GM19043 (cell line): ENCODE measurements around the gene MUC5AC.
"Not testable (repeated sequence)": the region's sequence is repeated elsewhere in the genome, so short reads cannot be mapped to it uniquely, and the experiment has no call there.

Experiments
- ATAC-seq: cut with Tn5 transposase; IDR thresholded peaks from one replicate; pipeline ENCODE4 v1.9.1; 2021; ENCODE audit warnings: low read depth; ENCODE audit not compliant: unreplicated experiment

MUC5AC gene

DNA sequence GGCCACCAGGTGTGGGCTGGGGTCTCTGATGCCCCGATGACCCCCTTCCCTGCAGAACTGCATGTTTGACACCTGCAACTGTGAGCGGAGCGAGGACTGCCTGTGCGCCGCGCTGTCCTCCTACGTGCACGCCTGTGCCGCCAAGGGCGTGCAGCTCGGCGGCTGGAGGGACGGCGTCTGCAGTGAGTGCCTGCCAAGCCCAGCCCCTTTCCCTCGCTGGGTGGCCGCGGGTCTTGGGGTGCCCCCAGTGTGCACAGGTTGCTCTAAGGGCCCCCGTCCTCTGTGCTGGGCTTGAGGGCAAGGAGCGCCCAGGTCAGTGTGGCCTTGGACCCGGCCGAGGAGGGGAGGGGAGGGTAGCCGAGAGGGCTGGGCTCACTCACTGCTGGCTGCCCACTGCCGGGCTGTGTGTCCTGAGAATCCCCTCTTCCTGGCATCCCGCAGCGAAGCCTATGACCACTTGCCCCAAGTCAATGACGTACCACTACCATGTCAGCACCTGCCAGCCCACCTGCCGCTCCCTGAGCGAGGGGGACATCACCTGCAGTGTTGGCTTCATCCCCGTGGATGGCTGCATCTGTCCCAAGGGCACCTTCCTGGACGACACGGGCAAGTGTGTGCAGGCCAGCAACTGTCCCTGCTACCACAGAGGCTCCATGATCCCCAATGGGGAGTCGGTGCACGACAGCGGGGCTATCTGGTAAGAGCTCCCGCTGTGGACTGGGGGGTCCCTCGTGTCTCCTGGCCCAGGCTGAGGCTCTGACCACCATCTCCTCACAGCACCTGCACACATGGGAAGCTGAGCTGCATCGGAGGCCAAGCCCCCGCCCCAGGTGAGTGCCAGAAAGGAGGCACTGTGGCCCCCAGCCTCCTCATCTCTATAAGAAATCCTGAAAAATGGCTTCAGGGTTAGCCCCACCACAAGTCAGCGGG is 17.0 kb downstream of the MUC5AC start:
- no peak for ATAC-seq

DNA sequence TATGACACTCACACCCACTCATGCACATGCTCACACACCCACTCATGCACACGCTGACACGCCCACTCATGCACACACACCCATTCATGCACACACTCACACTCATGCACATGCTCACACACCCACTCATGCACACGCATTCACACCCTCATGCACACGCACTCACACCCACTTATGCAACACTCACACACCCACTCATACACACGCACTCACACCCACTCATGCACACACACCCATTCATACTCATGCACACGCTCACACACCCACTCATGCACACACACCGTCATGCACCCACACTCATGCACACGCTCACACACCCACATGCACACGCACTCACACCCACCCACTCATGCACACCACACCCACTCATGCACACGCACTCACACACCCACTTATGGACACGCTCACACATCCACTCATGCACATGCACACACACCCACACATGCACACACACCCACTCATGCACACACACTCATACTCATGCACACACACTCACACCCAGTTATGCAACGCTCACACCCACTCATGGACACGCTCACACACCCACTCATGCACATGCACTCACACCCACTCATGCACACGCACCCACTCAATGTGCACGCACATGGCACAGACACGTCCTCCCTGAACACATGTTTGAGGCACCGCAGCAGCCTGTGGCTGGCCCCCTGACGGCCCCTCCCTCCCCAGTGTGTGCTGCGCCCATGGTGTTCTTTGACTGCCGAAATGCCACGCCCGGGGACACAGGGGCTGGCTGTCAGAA is 17.9 kb downstream of the MUC5AC start:
- ATAC-seq, result no peak

DNA sequence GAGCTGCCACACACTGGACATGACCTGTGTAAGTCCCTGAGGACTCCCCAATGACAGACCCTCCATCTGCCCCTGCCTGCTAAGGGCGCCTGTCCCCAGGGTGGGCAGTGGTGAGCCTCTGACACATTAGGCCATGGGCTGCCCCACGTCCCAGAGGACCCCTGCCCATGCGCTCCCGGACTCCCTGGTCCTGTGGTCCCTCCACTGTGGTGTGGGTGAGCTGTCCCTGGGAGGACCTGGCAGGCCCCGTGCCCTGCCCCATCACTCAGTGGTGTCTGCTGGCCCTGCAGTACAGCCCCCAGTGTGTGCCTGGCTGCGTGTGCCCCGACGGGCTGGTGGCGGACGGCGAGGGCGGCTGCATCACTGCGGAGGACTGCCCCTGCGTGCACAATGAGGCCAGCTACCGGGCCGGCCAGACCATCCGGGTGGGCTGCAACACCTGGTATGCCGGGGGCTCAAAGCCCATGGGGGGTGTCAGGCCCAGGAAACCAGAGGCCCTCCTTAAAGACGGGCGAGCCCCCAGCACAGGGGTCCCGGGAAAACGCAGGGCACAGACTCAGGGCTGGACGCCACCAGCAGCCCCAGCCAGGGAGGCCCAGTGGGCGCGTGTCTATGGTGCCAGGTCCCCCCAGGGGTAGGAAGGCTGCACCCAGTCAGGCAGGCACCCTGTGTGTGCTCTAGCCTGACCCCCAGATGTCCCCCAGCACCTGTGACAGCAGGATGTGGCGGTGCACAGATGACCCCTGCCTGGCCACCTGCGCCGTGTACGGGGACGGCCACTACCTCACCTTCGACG is 18.7 kb downstream of the MUC5AC start:
- ATAC-seq, result no peak

DNA sequence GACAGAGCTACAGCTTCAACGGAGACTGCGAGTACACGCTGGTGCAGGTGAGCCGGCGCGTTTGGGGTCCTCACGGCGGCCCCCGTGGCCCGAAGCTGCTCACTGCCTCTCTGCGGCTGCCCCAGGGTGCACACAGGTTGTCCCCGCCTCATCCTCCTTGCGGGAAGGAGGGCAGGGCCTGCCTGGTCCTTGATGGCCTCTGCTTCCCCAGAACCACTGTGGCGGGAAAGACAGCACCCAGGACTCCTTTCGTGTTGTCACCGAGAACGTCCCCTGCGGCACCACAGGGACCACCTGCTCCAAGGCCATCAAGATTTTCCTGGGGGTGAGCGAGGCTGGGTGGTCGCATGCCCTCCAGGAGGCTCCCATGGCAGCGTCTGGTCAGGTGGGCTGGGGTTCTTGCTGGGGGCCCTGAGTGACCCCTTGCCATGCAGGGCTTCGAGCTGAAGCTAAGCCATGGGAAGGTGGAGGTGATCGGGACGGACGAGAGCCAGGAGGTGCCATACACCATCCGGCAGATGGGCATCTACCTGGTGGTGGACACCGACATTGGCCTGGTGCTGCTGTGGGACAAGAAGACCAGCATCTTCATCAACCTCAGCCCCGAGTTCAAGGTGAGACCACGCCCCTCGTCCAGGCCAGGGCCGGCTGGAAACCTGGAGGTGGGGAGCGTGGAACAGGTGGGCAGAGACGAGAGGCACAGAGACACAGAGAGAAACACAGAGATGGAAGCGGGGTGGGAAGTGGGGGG is 19.4 kb downstream of the MUC5AC start:
- no peak for ATAC-seq

DNA sequence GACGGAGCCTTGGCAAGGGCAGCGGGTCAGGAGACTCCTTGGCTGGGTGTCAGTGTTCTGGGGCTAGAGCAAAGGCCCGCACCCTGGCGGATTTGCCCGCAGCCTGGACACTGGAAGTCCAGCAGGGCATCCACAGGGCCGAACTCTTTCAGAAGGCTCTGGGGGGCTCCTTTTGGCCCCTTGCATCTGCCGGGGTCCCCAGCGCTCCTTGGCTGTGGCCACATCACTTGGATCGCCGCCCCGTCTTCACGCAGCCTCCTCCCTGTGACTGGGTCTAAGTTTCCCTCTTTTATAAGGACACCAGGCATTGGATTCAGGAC is 20.0 kb downstream of the MUC5AC start:
- ATAC-seq, result no peak

DNA sequence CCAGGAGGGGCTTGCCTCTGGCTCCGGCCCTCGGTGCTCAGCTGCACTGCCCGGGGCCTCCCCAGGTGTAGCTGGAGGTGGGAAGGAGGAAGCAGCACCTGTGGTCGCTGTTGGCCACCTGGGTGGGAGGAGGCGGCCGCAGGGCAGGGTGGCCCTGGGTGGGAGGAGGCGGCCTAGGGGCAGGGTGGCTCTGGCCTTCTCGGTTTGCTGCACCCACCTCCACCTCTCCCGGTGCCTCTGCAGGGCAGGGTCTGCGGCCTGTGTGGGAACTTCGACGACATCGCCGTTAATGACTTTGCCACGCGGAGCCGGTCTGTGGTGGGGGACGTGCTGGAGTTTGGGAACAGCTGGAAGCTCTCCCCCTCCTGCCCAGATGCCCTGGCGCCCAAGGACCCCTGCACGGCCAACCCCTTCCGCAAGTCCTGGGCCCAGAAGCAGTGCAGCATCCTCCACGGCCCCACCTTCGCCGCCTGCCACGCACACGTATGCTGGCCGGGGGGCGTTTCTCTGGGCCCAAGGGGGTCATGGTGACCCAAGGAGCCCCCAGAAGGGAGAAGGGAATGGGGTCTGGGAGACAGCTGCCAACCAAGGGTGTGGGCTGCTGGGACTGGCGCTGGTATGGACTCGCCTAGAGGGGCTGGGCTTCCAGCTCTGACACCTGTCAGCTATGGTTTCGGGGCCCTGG is 20.6 kb downstream of the MUC5AC start:
- ATAC-seq, result no peak

DNA sequence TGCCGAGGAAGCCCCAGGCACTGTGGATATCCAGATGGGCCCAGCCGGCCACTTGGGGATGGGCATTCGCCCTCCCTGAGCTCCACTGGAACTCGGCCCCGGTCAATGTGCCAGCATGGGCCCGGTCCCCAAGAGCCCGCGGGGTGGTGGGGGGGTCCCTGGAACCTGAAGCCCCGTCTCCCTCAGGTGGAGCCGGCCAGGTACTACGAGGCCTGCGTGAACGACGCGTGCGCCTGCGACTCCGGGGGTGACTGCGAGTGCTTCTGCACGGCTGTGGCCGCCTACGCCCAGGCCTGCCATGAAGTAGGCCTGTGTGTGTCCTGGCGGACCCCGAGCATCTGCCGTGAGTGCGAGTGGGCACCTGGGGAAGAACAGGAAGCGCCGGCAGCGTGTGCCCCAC is 21.2 kb downstream of the MUC5AC start:
- ATAC-seq, result no peak

DNA sequence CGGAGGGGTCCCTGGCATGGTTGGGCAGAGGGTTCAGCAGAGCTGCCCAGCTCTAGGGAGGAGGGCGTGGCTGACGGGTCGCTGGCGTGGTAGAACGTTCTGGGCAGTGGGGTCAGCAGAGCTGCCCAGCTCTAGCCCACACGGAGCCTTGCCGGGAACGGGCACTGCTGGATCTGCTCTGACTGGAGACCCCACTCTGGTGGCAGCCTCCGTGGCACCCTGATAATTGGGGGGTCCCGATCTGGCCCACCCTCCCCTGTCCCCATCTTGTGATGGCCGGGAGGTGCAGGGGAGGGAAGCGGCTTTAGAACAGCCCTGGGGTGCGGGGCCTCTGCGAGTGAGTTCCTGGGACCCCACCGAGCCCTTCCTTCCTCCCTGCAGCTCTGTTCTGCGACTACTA is 21.9 kb downstream of the MUC5AC start:
- no peak for ATAC-seq

DNA sequence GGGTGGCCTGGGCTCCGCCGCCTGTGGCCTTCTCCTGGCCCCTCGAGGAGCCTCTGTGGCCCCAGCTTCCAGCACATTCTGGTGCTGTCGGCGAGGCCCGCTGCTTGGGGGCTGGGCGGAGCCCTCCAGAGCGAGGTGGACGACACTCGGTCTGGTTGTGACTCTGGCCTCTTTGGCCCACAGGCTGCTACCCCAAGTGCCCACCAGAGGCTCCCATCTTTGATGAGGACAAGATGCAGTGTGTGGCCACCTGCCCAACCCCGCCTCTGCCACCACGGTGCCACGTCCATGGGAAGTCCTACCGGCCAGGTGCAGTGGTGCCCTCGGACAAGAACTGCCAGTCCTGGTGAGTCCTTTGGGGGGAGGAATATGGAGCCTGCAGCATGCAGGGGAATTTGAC is 22.4 kb downstream of the MUC5AC start:
- no peak for ATAC-seq

DNA sequence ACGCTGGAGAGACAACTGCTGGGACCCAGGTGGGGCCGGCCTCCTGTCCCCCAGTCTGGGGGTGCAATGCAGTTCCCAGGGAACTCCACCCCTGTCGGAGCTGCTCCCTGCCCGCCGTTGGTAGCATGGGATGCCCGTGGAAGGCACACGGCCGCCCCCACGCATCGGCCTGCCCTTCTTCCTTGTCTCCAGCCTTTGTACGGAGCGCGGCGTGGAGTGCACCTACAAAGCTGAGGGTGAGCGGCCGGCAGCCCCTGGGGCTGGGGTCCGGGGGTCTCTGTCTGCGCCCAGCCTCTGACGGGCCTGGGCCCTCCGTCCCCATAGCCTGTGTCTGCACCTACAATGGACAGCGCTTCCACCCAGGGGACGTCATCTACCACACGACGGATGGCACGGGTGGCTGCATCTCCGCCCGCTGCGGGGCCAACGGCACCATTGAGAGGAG is 23.2 kb downstream of the MUC5AC start:
- ATAC-seq, result no peak

DNA sequence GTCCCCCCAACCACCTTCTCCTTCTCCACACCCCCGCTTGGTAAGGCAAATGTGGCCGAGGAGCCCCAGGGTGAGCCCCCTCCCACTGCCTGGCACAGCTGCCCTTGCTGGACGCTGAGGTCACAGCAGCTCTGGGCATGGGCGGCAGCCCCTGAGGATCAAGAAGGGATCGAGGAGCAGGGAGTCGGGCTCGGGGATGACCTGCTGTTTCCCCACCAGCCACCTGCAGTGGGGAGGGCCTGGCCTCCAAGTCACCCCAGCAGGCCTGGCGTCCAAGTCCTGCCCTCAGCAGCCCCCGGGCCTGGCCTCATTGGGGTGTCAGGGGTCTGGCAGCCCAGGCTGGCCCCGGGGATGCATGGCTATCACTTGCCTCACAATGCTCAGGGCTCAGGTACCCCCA is 23.7 kb downstream of the MUC5AC start:
- no peak for ATAC-seq

DNA sequence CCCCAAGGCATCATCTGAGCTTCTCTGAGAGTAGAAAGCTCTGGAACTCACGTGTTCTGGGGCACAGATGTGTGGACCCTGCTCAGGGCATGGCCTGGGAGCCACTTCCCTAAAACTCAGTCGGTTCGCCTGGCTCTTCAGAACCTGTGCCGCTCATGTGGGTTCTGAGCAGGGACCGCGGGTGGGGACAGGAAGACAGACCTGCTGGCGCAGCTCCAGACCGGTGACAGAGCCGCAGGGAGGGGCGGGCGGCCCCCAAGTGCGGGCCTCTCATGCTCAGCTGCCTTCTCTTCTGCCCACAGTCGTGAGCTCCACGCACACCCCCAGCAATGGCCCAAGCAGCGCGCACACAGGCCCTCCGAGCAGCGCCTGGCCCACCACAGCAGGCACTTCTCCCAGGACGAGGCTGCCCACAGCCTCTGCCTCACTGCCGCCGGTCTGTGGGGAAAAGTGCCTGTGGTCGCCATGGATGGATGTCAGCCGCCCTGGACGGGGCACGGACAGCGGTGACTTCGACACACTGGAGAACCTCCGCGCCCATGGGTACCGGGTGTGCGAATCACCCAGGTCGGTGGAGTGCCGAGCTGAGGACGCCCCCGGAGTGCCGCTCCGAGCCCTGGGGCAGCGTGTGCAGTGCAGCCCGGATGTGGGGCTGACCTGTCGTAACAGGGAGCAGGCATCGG is 24.2 kb downstream of the MUC5AC start:
- no peak for ATAC-seq

DNA sequence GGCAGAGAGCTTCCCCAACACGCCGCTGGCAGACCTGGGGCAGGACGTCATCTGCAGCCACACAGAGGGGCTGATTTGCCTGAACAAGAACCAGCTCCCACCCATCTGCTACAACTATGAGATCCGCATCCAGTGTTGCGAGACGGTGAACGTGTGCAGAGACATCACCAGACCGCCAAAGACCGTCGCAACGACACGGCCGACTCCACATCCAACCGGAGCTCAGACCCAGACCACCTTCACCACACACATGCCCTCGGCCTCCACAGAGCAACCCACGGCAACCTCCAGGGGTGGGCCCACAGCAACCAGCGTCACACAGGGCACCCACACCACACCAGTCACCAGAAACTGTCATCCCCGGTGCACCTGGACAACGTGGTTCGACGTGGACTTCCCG is 26.4 kb downstream of the MUC5AC start:
- ATAC-seq, result not testable (repeated sequence)

DNA sequence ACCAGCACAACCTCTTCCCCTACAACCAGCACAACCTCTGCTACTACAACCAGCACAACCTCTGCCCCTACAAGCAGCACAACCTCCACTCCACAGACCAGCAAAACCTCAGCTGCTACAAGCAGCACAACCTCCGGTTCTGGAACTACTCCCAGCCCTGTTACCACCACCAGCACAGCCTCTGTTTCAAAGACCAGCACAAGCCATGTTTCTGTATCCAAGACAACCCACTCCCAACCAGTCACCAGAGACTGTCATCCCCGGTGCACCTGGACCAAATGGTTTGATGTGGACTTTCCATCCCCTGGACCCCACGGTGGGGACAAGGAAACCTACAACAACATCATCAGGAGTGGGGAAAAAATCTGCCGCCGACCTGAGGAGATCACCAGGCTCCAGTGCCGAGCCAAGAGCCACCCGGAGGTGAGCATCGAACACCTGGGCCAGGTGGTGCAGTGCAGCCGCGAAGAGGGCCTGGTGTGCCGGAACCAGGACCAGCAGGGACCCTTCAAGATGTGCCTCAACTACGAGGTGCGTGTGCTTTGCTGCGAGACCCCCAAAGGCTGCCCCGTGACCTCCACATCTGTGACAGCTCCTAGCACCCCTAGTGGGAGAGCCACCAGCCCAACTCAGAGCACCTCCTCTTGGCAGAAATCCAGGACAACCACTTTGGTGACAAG is 30.8 kb downstream of the MUC5AC start:
- ATAC-seq, result not testable (repeated sequence)

DNA sequence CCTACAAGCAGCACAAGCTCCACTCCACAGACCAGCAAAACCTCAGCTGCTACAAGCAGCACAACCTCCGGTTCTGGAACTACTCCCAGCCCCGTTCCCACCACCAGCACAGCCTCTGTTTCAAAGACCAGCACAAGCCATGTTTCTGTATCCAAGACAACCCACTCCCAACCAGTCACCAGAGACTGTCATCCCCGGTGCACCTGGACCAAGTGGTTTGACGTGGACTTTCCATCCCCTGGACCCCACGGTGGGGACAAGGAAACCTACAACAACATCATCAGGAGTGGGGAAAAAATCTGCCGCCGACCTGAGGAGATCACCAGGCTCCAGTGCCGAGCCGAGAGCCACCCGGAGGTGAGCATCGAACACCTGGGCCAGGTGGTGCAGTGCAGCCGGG is 32.1 kb downstream of the MUC5AC start:
- ATAC-seq, result not testable (repeated sequence)

DNA sequence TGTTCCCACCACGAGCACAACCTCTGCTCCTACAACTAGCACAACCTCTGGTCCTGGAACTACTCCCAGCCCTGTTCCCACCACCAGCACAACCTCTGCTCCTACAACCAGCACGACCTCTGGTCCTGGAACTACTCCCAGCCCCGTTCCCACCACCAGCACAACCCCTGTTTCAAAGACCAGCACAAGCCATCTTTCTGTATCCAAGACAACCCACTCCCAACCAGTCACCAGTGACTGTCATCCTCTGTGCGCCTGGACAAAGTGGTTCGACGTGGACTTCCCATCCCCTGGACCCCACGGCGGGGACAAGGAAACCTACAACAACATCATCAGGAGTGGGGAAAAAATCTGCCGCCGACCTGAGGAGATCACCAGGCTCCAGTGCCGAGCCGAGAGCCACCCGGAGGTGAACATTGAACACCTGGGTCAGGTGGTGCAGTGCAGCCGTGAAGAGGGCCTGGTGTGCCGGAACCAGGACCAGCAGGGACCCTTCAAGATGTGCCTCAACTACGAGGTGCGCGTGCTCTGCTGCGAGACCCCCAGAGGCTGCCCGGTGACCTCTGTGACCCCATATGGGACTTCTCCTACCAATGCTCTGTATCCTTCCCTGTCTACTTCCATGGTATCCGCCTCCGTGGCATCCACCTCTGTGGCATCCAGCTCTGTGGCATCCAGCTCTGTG is 34.2 kb downstream of the MUC5AC start:
- not testable (repeated sequence) for ATAC-seq

DNA sequence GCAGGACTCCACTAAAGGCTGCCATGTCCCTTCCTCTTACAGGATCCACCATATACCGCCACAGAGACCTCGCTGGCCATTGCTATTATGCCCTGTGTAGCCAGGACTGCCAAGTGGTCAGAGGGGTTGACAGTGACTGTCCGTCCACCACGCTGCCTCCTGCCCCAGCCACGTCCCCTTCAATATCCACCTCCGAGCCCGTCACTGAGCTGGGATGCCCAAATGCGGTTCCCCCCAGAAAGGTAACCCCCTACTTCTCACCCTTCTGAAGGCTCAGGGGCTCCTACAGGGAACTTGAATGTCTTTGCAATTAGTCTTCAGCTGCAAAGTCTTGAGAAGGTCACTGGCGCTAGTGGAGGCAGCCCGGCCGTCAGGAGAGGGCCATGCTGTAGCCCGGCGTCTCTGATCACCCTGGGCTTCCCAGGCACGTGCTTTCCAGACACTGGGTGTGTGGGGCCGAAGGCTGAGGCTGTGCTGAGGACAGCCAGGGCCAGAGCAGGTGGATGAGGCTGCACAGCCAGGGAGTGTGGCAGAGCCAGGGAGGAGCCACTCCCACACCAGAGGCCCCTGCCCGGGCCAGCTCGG is 35.1 kb downstream of the MUC5AC start:
- no peak for ATAC-seq
